HepG2 (cell line): ENCODE measurements around the gene ARHGAP21. TPM values are rescaled to one million over a fixed set of nuclear protein-coding genes. Genes with fewer than 3 reads are reported as not detected.

Experiments
- FOXK2 ChIP-seq: fragments of 450-650 bp; IDR thresholded peaks from 2 replicates; pipeline ENCODE4 v1.6.1; 2016
- MYC ChIP-seq: sonication (generic); formaldehyde crosslinking; IDR thresholded peaks from 2 replicates; pipeline ENCODE4 v1.9.0; 2021; ENCODE audit warnings: missing genetic modification reagents, borderline replicate concordance
- PCBP1 ChIP-seq: fragments of 200-400 bp; formaldehyde crosslinking; IDR thresholded peaks from 2 replicates; pipeline ENCODE4 v1.6.1; 2017; ENCODE audit warnings: mild to moderate bottlenecking, low read depth, low read length, borderline replicate concordance
- RBAK ChIP-seq: sonication (generic); formaldehyde crosslinking; IDR thresholded peaks from 2 replicates; pipeline ENCODE4 v1.5.1; 2020; ENCODE audit warnings: mild to moderate bottlenecking, missing genetic modification reagents
- SAP130 ChIP-seq: IDR thresholded peaks from 2 replicates; pipeline ENCODE4 v1.6.1; 2016; ENCODE audit warnings: low read depth
- SETDB1 ChIP-seq: sonication (generic); formaldehyde crosslinking; IDR thresholded peaks from 2 replicates; pipeline ENCODE4 v1.5.1; 2020; ENCODE audit warnings: missing genetic modification reagents, mild to moderate bottlenecking, borderline replicate concordance
- ZNF737 ChIP-seq: sonication (generic); formaldehyde crosslinking; IDR thresholded peaks from 2 replicates; pipeline ENCODE4 v1.5.0; 2020; ENCODE audit warnings: missing genetic modification reagents, mild to moderate bottlenecking, borderline replicate concordance
- polyA plus RNA-seq, 8 experiments: library from polyadenylated mRNA; depleted of rRNA in 3 of 8; stranded (reverse) in 7 of 8; unstranded in 1 of 8; fragments of >200 nt; fragmentation: Illumina TruSeq in 4 of 8; extraction: Trizol in 4 of 8; gene quantifications; 2 replicates each; pipeline versions ENCODE4 v1.2.1 to v1.2.3, GENCODE V29; 2011 to 2016; ENCODE audit warnings: low read depth in 4 of 8, missing spikeins in 1 of 8, mixed read lengths in 1 of 8; ENCODE audit not compliant: insufficient read depth in 1 of 8
- total RNA-seq, 5 experiments: library from RNA; depleted of rRNA; stranded (reverse); fragments of >200 nt; fragmentation: Illumina TruSeq; extraction: Trizol; gene quantifications; 2 replicates each; pipeline ENCODE4 v1.2.3, GENCODE V29; 2016; ENCODE audit warnings: low read depth in 1 of 5
- TF ChIP-seq, protein P1 (sequence below): sonication (generic); formaldehyde crosslinking; IDR thresholded peaks from 2 replicates; pipeline ENCODE4 v1.5.1; 2020; ENCODE audit warnings: missing genetic modification reagents, mild to moderate bottlenecking, borderline replicate concordance
- TF ChIP-seq, protein P2 (sequence below): sonication (generic); formaldehyde crosslinking; IDR thresholded peaks from 2 replicates; pipeline ENCODE4 v1.5.0; 2020; ENCODE audit warnings: mild to moderate bottlenecking, missing genetic modification reagents, borderline replicate concordance
- TF ChIP-seq, protein P3 (sequence below): conservative IDR thresholded peaks from 2 replicates; pipeline ENCODE4 v1.6.1; 2018; ENCODE audit warnings: missing genetic modification reagents
- TF ChIP-seq, protein P4 (sequence below): sonication (generic); formaldehyde crosslinking; conservative IDR thresholded peaks from 2 replicates; pipeline ENCODE4 v1.8.0; 2022; ENCODE audit warnings: mild to moderate bottlenecking, moderate library complexity, missing genetic modification reagents
- TF ChIP-seq, protein P5 (sequence below): sonication (generic); formaldehyde crosslinking; IDR thresholded peaks from 2 replicates; pipeline ENCODE4 v1.9.0; 2021; ENCODE audit warnings: missing genetic modification reagents, mild to moderate bottlenecking, borderline replicate concordance
- TF ChIP-seq, protein P6 (sequence below): IDR thresholded peaks from 2 replicates; pipeline ENCODE4 v1.6.1; 2016; ENCODE audit warnings: mild to moderate bottlenecking
- TF ChIP-seq, protein P7 (sequence below): sonication (generic); formaldehyde crosslinking; IDR thresholded peaks from 2 replicates; pipeline ENCODE4 v1.5.0; 2020; ENCODE audit warnings: missing genetic modification reagents

Gene ARHGAP21
- total and polyA plus RNA-seq, 2 of the 13 experiments (the other 11 are each of a cell fraction or from before 2014, with no cell fraction given) = 23.9 to 26.6 TPM

DNA sequence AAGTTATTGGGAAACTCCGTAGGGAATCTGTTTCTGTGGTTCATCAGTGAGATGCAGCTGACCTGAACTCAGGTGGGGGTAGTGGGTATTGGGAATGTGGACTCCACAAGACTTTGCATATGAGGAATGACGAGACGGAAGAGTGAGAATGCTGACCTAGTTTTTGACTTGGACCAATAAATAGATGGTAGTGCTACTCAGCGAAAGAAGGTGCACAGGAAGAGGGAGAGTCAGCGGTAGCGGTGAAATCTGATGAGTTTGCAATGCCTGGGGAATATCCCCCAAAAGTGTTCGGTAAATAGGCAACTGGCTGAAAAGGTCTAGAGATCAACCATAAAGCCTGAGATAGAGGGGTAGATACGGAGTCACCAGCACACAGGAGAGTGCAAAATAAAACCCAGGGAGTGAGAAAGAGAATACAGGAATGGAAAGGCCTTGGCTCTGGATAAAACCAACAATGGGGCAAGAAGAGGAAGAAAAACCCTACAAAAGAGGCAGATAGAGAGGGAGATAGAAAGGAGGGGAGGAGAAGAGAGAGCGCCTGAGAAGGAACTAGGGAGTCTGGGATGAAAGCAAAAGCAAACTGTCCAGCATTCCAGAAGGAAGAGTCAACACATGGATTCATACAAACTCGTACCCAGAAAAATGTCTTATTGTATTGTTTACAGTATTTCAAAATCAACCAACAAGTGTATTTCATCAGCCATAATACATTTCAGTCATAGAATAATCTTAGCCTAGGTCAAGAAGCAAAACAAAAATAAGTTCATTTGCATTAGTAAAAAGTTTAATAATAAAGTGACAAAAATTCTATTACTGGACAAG lies 5.4 kb downstream of the ARHGAP21 start (continued):
- TF ChIP-seq, protein P1, sequence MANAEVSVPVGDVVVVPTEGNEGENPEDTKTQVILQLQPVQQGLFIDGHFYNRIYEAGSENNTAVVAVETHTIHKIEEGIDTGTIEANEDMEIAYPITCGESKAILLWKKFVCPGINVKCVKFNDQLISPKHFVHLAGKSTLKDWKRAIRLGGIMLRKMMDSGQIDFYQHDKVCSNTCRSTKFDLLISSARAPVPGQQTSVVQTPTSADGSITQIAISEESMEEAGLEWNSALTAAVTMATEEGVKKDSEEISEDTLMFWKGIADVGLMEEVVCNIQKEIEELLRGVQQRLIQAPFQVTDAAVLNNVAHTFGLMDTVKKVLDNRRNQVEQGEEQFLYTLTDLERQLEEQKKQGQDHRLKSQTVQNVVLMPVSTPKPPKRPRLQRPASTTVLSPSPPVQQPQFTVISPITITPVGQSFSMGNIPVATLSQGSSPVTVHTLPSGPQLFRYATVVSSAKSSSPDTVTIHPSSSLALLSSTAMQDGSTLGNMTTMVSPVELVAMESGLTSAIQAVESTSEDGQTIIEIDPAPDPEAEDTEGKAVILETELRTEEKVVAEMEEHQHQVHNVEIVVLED = no peak
- TF ChIP-seq, protein P2, sequence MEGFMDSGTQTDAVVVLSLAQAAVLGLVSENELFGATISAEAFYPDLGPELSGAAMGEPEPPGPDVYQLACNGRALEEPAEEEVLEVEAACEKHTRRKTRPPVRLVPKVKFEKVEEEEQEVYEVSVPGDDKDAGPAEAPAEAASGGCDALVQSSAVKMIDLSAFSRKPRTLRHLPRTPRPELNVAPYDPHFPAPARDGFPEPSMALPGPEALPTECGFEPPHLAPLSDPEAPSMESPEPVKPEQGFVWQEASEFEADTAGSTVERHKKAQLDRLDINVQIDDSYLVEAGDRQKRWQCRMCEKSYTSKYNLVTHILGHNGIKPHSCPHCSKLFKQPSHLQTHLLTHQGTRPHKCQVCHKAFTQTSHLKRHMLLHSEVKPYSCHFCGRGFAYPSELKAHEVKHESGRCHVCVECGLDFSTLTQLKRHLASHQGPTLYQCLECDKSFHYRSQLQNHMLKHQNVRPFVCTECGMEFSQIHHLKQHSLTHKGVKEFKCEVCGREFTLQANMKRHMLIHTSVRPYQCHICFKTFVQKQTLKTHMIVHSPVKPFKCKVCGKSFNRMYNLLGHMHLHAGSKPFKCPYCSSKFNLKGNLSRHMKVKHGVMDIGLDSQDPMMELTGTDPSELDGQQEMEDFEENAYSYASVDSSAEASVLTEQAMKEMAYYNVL (CRISPR knock-in tag) = peak; percentile 41; the same call in 1 of the 2 replicates
- TF ChIP-seq SETDB1 (CRISPR knock-in tag) (no peak), RBAK (CRISPR knock-in tag) (no peak), FOXK2 (no peak), MYC (CRISPR knock-in tag) (no peak), PCBP1 (no peak), SAP130 (CRISPR knock-in tag) (peak; percentile 31; the same call in 1 of the 2 replicates), ZNF737 (CRISPR knock-in tag) (no peak)
- TF ChIP-seq, protein P3, sequence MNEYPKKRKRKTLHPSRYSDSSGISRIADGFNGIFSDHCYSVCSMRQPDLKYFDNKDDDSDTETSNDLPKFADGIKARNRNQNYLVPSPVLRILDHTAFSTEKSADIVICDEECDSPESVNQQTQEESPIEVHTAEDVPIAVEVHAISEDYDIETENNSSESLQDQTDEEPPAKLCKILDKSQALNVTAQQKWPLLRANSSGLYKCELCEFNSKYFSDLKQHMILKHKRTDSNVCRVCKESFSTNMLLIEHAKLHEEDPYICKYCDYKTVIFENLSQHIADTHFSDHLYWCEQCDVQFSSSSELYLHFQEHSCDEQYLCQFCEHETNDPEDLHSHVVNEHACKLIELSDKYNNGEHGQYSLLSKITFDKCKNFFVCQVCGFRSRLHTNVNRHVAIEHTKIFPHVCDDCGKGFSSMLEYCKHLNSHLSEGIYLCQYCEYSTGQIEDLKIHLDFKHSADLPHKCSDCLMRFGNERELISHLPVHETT = no peak
- TF ChIP-seq, protein P4, sequence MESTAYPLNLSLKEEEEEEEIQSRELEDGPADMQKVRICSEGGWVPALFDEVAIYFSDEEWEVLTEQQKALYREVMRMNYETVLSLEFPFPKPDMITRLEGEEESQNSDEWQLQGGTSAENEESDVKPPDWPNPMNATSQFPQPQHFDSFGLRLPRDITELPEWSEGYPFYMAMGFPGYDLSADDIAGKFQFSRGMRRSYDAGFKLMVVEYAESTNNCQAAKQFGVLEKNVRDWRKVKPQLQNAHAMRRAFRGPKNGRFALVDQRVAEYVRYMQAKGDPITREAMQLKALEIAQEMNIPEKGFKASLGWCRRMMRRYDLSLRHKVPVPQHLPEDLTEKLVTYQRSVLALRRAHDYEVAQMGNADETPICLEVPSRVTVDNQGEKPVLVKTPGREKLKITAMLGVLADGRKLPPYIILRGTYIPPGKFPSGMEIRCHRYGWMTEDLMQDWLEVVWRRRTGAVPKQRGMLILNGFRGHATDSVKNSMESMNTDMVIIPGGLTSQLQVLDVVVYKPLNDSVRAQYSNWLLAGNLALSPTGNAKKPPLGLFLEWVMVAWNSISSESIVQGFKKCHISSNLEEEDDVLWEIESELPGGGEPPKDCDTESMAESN (CRISPR knock-in tag) = no peak
- TF ChIP-seq, protein P5, sequence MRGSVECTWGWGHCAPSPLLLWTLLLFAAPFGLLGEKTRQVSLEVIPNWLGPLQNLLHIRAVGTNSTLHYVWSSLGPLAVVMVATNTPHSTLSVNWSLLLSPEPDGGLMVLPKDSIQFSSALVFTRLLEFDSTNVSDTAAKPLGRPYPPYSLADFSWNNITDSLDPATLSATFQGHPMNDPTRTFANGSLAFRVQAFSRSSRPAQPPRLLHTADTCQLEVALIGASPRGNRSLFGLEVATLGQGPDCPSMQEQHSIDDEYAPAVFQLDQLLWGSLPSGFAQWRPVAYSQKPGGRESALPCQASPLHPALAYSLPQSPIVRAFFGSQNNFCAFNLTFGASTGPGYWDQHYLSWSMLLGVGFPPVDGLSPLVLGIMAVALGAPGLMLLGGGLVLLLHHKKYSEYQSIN (CRISPR knock-in tag) = no peak
- TF ChIP-seq, protein P6, sequence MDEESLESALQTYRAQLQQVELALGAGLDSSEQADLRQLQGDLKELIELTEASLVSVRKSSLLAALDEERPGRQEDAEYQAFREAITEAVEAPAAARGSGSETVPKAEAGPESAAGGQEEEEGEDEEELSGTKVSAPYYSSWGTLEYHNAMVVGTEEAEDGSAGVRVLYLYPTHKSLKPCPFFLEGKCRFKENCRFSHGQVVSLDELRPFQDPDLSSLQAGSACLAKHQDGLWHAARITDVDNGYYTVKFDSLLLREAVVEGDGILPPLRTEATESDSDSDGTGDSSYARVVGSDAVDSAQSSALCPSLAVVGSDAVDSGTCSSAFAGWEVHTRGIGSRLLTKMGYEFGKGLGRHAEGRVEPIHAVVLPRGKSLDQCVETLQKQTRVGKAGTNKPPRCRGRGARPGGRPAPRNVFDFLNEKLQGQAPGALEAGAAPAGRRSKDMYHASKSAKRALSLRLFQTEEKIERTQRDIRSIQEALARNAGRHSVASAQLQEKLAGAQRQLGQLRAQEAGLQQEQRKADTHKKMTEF (CRISPR knock-in tag) = no peak
- TF ChIP-seq, protein P7, sequence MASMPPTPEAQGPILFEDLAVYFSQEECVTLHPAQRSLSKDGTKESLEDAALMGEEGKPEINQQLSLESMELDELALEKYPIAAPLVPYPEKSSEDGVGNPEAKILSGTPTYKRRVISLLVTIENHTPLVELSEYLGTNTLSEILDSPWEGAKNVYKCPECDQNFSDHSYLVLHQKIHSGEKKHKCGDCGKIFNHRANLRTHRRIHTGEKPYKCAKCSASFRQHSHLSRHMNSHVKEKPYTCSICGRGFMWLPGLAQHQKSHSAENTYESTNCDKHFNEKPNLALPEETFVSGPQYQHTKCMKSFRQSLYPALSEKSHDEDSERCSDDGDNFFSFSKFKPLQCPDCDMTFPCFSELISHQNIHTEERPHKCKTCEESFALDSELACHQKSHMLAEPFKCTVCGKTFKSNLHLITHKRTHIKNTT (CRISPR knock-in tag) = no peak
